CD4-positive, alpha-beta T cell treated with Interleukin-6 for 4 hours (primary cell): Measurements from ENCODE around the gene SELENBP1.

Experiments used
- DNase-seq: peaks from one replicate; pipeline ENCODE4 v3.0.0-alpha.2; 2020; ENCODE audit warnings: mixed read lengths

Gene SELENBP1

GRCh38 chr1:151342569-151342968, 29.9 kb downstream of the SELENBP1 start:
- no peak for DNase-seq

GRCh38 chr1:151342021-151342420, 30.5 kb downstream of the SELENBP1 start:
- no peak for DNase-seq

- DNase-seq: peak; percentile 60
Observed at GRCh38 chr1:151340870-151341754, 31.4 kb downstream of the SELENBP1 start.

- no peak for DNase-seq
Observed at GRCh38 chr1:151336556-151336955, 35.9 kb downstream of the SELENBP1 start.

GRCh38 chr1:151334822-151335221, 37.7 kb downstream of the SELENBP1 start:
- DNase-seq: no peak

- DNase-seq: no peak
Observed at GRCh38 chr1:151327903-151328674, 44.4 kb downstream of the SELENBP1 start.

GRCh38 chr1:151327223-151327902, 45.1 kb downstream of the SELENBP1 start, which contains the start of gene PI4KB:
Gene PI4KB, minus strand, starts transcription at chr1:151327416. Its CDS starts 10,935 bp downstream, at chr1:151316481.
- DNase-seq: peak; percentile 93

GRCh38 chr1:151326619-151327222, 45.8 kb downstream of the SELENBP1 start:
- peak; percentile 64 for DNase-seq

GRCh38 chr1:151325646-151326429, 46.7 kb downstream of the SELENBP1 start:
- no peak for DNase-seq

GRCh38 chr1:151325231-151325630, 47.3 kb downstream of the SELENBP1 start:
- no peak for DNase-seq

GRCh38 chr1:151324390-151324930, 48.0 kb downstream of the SELENBP1 start:
- no peak for DNase-seq

GRCh38 chr1:151318975-151319374, 53.5 kb downstream of the SELENBP1 start:
- no peak for DNase-seq

GRCh38 chr1:151315565-151316235, 56.8 kb downstream of the SELENBP1 start:
- no peak for DNase-seq
